Natural killer cell treated with Interleukin-12 subunit alpha and Interleukin-12 subunit beta and Interleukin-15 and Interleukin-18, amount 100 ng/mL, for 72 hours (primary cell): ENCODE measurements around the gene LNPK. TPM values are rescaled to one million over a fixed set of nuclear protein-coding genes. Genes with fewer than 3 reads are reported as not detected.
"Not testable (repeated sequence)": the region's sequence is repeated elsewhere in the genome, so short reads cannot be mapped to it uniquely, and the experiment has no call there.

ENCODE experiments used
- ATAC-seq, 2 donors: fragments of 150-1000 bp; cut with Tn5 transposase in 1 of 2; sonication (Bioruptor Pico), chemical (Tn5 transposase) in 1 of 2; 2 replicates each; pipeline ENCODE4 v1.10.0; 2021
- DNase-seq: peaks from one replicate; pipeline ENCODE4 v3.0.0; 2022; ENCODE audit warnings: low spot score
- H3K27ac Mint-ChIP-seq, 2 donors: 1 replicate in 1 of 2; 2 replicates in 1 of 2; pipeline ENCODE4 v1.8.0; 2022; ENCODE audit warnings: mixed read lengths in 2 of 2, mild to moderate bottlenecking in 1 of 2, moderate library complexity in 1 of 2
- H3K27me3 Mint-ChIP-seq, 2 donors: 1 replicate in 1 of 2; 2 replicates in 1 of 2; pipeline ENCODE4 v1.8.0; 2022; ENCODE audit warnings: mixed read lengths in 2 of 2
- H3K36me3 Mint-ChIP-seq: one replicate; pipeline ENCODE4 v1.8.0; 2022; ENCODE audit warnings: mixed read lengths
- H3K4me1 Mint-ChIP-seq, 2 donors: 1 replicate in 1 of 2; 2 replicates in 1 of 2; pipeline ENCODE4 v1.8.0; 2022; ENCODE audit warnings: low read depth in 2 of 2, mixed read lengths in 2 of 2, mild to moderate bottlenecking in 1 of 2
- H3K4me3 Mint-ChIP-seq: one replicate; pipeline ENCODE4 v1.8.0; 2022; ENCODE audit warnings: mixed read lengths
- H3K9me3 Mint-ChIP-seq: 2 replicates; pipeline ENCODE4 v1.8.0; 2022; ENCODE audit warnings: mixed read lengths
- total RNA-seq, 2 donors: library from RNA; stranded (reverse); gene quantifications; one replicate each; pipeline ENCODE4 v1.2.3, GENCODE V29; 2022

The LNPK gene
- total RNA-seq, 2 donors from 2014 or later = 35.9 to 44.7 TPM

DNA sequence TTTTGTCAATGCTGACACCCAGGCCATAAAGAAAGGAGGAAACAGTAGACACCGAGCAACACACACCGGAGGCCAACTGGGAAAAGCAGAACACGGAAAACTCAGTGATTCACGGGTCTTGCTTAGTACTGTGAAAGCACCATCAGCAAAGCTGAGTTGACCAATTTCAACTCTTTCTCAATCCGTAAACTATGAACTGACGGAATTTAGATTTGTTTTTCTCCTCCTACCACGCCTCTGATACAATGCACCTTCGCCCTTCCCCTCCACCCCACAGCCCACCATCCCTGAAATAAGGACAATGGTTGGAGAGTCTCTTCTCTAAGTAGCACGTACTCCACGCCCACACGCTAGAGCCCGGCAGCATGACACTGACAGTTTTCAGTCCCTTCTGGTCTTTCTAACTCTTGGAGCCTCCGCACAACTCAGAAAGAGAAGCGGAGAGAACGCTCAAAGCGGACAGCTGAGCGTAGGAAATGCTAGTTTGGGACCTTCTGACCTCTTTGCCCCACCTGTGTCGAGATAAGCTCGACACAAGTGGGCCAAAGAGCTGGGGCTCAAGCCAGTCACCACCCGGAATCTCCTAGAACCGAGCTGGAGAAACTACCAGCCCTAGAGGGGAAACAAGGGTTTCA is 669 bp downstream of the LNPK start:
- peak; percentile 53 to 62 for ATAC-seq
- peaks cover 17 to 19% of the 10 kb centered on the region in 2 donors for H3K4me1 Mint-ChIP-seq
- H3K27me3 Mint-ChIP-seq = peaks cover 7 to 17% of the 10 kb centered on the region in 2 donors
- H3K9me3 Mint-ChIP-seq = no peaks in the 10 kb centered on the region
- no peaks in the 10 kb centered on the region for H3K36me3 Mint-ChIP-seq
- no peak for DNase-seq
- H3K27ac Mint-ChIP-seq = peak overlapping the region; percentile 84 to 87
- peak overlapping the region; percentile 95 for H3K4me3 Mint-ChIP-seq

DNA sequence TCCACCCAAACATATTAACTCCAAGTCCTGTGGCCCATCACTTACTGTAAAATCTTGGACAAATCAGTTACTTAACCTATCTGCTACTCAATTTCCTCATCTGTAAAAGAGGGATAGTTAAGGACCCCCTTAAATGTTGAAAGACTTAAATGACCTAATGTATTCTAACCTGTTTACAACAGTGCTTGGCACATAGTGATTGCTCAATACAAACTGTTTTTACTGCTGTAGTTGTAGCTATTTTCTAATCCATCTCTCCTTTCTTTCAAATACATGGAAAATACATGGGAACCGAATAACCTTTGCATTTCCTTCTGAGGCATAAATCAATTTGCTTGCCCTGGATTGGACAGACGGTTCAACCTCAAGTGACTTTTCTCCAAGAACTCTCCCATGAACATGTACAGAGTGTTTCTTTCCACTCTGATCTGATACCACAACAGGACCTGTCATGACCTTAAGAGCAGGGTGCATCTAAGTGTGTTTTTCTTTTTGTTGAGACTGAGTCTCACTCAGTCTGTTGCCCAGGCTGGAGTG is 2.7 kb downstream of the LNPK start:
- Mint-ChIP-seq H3K4me3 (no peak overlapping the region), H3K9me3 (no peaks in the 10 kb centered on the region), H3K4me1 (peaks cover 17 to 19% of the 10 kb centered on the region in 2 donors), H3K36me3 (no peaks in the 10 kb centered on the region), H3K27ac (no peak overlapping the region), H3K27me3 (peaks cover 3 to 6% of the 10 kb centered on the region in 2 donors)
- ATAC-seq (no peak), DNase-seq (no peak)

DNA sequence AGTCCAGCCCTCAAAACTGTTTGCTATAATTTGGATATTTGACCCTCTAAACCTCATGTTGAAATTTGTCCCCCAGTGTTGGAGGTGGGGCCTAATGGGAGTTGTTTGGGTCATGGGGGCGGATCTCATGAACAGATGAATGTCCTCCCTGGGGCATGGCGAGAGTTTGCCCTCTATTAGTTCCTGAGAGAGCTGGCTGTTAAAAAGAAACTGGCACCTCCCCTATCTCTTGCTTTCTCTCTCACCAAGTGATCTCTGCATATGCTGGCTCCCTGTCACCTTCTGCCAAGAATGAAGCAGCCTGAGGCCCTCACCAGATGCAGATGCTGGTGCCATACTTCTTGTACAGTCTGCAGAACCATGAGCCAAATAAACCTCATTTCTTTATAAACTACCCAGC is 12.0 kb downstream of the LNPK start:
- Mint-ChIP-seq H3K4me3 (no peak overlapping the region), H3K36me3 (no peaks in the 10 kb centered on the region), H3K9me3 (no peaks in the 10 kb centered on the region), H3K27me3 (no peaks in the 10 kb centered on the region), H3K27ac (no peak overlapping the region), H3K4me1 (no peaks in the 10 kb centered on the region)
- ATAC-seq (no peak), DNase-seq (no peak)

DNA sequence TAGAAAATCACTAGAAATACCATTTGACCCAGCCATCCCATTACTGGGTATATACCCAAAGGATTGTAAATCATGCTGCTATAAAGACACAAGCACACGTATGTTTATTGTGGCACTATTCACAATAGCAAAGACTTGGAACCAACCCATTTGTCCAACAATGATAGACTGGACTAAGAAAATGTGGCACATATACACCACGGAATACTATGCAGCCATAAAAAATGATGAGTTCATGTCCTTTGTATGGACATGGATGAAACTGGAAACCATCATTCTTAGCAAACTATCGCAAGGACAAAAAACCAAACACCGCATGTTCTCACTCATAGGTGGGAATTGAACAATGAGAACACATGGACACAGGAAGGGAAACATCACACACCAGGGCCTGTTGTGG is 14.9 kb downstream of the LNPK start:
- not testable (repeated sequence) for H3K27ac Mint-ChIP-seq, H3K27me3 Mint-ChIP-seq, H3K4me3 Mint-ChIP-seq, DNase-seq, H3K9me3 Mint-ChIP-seq, H3K36me3 Mint-ChIP-seq, ATAC-seq, H3K4me1 Mint-ChIP-seq

DNA sequence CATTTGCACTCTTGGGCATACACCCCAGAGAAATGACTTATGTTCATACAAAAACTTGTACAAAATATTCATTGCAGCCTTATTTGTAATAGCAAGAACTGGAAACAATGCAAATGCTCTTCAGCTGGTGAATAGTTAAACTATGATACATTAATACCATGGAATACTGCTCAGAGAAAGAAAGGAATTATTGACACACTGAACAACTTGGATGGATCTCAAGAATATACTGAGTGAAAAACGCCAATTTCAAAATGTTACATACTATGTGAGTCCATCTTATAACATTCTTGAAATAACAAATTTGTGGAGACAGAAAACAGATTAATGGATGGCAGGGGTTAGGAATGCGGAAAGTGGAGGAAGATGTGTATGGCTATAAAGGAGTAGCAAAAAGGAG is 17.2 kb downstream of the LNPK start:
- Mint-ChIP-seq H3K27me3 (no peaks in the 10 kb centered on the region), H3K4me3 (no peak overlapping the region), H3K36me3 (peaks cover 5% of the 10 kb centered on the region), H3K27ac (no peak overlapping the region), H3K4me1 (no peaks in the 10 kb centered on the region), H3K9me3 (no peaks in the 10 kb centered on the region)
- ATAC-seq = no peak
- no peak for DNase-seq

DNA sequence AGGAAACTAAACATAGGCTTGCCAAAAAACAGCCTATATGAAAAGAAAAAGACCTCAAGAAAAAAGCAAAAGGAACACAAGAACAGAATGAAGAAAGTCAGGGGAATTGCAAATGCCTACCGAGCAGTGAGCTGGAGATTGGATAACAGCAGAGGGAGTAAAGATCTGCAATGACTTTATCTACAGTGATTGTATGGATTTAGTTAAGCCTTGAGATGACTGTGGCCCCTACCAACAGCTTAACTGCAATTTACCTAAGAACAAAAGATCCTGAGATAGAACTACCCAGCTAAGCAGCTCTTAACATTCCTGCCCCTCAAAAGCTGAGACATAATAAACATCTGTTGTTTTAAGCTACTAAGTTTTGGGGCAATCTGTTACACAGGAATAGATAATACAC is 20.5 kb downstream of the LNPK start:
- no peaks in the 10 kb centered on the region for H3K27me3 Mint-ChIP-seq
- H3K4me1 Mint-ChIP-seq = peaks cover 0 to 8% of the 10 kb centered on the region in 2 donors

DNA sequence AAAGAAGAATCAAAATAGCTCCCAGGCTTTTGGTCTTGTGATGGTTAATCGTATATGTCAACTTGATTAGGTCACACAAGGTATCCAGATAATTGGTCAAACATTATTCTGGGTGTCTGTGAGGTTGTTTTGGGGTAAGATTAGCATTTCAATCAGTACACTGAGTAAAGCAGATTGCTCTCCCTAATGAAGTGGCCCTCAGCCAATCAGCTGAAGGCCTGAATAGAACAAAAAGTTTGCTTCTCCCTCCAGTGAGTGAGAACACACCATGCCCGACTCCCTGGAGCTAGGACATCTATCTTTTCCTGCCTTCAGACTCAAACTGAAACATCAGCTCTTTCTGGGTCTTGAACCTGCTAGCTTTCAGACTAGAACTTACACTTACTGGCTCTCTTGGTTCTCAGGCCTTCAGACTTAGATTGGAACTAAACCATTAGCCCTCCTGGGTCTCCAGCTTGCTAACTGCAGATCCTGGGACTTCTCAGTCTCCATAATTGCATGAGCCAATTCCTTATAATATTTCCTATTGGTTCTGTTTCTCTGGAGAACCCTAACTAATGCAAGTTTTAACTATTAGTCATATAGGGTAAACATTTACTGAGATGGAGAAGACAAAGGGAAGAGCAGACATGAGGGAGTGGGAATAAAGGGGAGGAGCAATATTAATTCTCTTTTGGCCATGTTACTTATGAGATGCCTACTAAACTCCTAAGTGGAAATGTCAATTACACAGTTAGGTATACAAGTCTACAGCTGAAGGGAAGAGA is 25.5 kb downstream of the LNPK start:
- ATAC-seq (no peak), DNase-seq (no peak)
- Mint-ChIP-seq H3K36me3 (peaks cover 29% of the 10 kb centered on the region), H3K27me3 (no peaks in the 10 kb centered on the region), H3K27ac (no peak overlapping the region), H3K9me3 (no peaks in the 10 kb centered on the region), H3K4me3 (no peak overlapping the region), H3K4me1 (peaks cover 0 to 8% of the 10 kb centered on the region in 2 donors)

More for the DNA sequence above, 20.5 kb downstream of the LNPK start:
- Mint-ChIP-seq H3K36me3 (peaks cover 23% of the 10 kb centered on the region), H3K27ac (no peak overlapping the region), H3K4me3 (no peak overlapping the region), H3K9me3 (no peaks in the 10 kb centered on the region)
- ATAC-seq = no peak
- DNase-seq = no peak

DNA sequence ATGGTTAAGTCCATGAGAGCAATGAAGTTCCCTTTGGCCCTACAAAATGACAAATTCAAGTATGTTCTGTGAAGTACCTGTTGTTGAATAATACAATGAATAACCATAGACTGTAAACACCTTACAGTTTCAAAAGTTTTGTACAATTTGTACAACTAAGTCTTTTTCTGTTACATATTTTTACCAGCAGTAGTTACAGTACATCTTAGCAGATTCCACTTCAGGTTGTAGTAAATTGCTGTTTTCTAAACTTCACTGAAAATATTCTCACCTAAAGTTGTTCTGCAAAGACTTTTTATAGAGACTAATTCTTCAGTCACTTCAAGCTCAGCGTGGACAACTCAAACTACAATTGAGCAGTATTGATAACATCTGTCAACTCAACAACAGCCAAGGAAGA is 28.7 kb downstream of the LNPK start:
- Mint-ChIP-seq H3K9me3 (no peaks in the 10 kb centered on the region), H3K4me1 (peaks cover 6 to 8% of the 10 kb centered on the region in 2 donors), H3K36me3 (peaks cover 31% of the 10 kb centered on the region), H3K4me3 (no peak overlapping the region), H3K27ac (no peak overlapping the region), H3K27me3 (no peaks in the 10 kb centered on the region)
- DNase-seq = no peak
- no peak for ATAC-seq

DNA sequence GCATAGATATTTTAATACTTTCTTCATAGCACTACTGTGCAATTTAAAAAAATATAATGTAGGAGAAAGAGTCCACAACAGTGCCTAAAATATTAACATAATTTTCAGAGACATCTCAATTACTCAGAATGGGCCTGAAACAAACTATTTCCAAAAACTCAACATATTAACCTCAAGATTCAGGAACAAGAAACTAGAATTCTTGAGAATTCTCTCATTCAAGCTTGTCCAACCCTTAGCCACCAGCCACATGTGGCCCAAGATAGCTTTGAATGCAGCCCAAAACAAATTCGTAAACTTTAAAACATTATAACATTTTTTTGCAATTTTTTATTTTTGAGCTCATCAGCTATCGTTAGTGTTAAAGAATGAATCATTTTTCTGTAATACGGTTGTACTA is 35.2 kb downstream of the LNPK start:
- Mint-ChIP-seq H3K4me1 (peaks cover 0 to 6% of the 10 kb centered on the region in 2 donors), H3K9me3 (no peaks in the 10 kb centered on the region), H3K36me3 (peaks cover 22% of the 10 kb centered on the region), H3K27ac (no peak overlapping the region), H3K27me3 (no peaks in the 10 kb centered on the region), H3K4me3 (no peak overlapping the region)
- DNase-seq = no peak
- ATAC-seq = no peak

DNA sequence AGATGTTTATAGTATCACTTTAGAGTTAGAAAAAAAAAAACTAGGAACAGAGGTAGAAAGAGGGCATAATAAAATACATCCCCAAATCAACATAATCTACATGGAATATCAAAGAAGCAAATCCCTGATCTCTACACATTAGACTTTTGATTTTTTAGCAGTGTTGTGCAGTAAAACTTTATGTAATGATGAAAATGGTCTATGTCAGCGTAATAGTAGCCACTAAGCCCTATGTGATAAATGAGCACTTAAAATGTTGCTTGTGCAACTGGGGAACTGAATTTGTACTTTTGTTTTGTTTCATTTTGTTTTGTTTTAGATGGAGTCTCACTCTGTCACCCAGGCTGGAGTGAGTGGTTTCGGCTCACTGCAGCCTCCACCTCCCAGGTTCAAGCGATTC is 36.3 kb downstream of the LNPK start:
- no peak overlapping the region for H3K27ac Mint-ChIP-seq
- DNase-seq = no peak
- no peak overlapping the region for H3K4me3 Mint-ChIP-seq
- no peaks in the 10 kb centered on the region for H3K27me3 Mint-ChIP-seq
- no peaks in the 10 kb centered on the region for H3K9me3 Mint-ChIP-seq
- H3K4me1 Mint-ChIP-seq = peaks cover 0 to 6% of the 10 kb centered on the region in 2 donors
- H3K36me3 Mint-ChIP-seq = peaks cover 33% of the 10 kb centered on the region
- ATAC-seq = no peak

DNA sequence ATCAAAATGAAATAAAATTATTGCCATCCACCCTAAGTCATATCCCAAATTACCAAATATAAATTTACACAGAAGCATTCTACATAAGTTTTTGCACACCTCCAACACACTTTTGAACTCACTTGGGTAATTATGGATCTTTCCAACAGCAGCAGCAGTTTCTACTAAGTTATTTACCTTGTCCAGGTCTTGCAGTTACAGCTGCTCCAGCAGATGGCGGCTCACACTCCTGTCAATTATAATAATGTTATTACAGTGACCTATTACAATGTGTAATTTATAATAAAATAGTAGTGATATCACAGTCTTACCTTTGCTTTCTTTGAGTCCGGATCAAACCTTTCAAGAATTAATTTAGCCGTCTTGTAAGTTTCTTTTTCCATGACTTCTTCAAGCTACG is 37.9 kb downstream of the LNPK start:
- H3K27me3 Mint-ChIP-seq = no peaks in the 10 kb centered on the region
- DNase-seq = no peak
- no peak for ATAC-seq
- H3K9me3 Mint-ChIP-seq = no peaks in the 10 kb centered on the region
- H3K4me3 Mint-ChIP-seq = no peak overlapping the region
- peaks cover 4 to 7% of the 10 kb centered on the region in 2 donors for H3K4me1 Mint-ChIP-seq
- no peak overlapping the region for H3K27ac Mint-ChIP-seq
- H3K36me3 Mint-ChIP-seq = peaks cover 33% of the 10 kb centered on the region

DNA sequence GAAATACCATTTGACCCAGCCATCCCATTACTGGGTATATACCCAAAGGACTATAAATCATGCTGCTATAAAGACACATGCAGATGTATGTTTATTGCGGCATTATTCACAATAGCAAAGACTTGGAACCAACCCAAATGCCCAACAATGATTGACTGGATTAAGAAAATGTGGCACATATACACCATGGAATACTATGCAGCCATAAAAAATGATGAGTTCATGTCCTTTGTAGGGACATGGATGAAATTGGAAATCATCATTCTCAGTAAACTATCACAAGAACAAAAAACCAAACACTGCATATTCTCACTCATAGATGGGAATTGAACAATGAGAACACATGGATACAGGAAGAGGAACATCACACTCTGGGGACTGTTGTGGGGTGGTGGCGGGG is 38.9 kb downstream of the LNPK start:
- not testable (repeated sequence) for H3K4me3 Mint-ChIP-seq, H3K27me3 Mint-ChIP-seq, H3K27ac Mint-ChIP-seq, H3K9me3 Mint-ChIP-seq, DNase-seq, ATAC-seq
- Mint-ChIP-seq H3K4me1 (peaks cover 4 to 10% of the 10 kb centered on the region in 2 donors), H3K36me3 (peaks cover 41% of the 10 kb centered on the region)

DNA sequence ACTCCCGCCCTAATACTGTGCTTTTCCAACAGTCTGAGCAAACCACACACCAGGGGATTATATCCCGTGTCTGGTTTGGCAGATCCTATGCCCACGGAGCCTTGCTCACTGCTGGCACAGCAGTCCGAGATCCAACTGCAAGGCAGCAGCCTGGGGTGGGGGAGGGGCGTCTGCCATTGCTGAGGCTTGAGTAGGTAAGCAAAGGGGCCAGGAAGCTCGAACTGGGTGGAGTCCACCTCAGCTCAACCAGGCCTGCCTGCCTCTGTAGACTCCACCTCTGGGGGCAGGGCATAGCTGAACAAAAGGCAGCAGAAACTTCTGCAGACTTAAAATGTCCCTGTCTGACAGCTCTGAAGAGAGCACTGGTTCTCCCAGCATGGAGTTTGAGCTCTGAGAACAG is 44.2 kb downstream of the LNPK start:
- Mint-ChIP-seq H3K4me3 (no peak overlapping the region), H3K27ac (no peak overlapping the region), H3K4me1 (peaks cover 4 to 10% of the 10 kb centered on the region in 2 donors), H3K9me3 (no peaks in the 10 kb centered on the region), H3K36me3 (peaks cover 57% of the 10 kb centered on the region), H3K27me3 (no peaks in the 10 kb centered on the region)
- ATAC-seq (no peak), DNase-seq (no peak)

DNA sequence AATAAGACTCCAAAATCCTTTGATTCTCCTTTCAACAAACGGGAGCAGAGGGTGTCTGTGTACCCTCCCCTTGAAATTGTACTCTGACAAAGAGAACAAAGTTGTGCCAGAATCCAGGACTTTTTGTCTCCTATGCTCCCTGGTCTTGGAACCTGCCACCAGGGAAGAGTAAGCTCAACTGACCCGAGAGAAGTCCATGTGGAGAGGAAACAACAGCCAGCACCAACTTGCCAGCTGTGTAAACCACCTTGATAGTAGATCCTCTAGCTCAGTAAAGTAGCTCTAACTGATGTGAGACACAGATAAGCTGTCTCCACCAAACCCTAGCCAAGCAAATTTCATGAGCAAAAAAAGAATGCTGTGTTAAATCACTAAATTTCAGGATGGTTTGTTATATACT is 46.9 kb downstream of the LNPK start:
- Mint-ChIP-seq H3K9me3 (peaks cover 2% of the 10 kb centered on the region), H3K4me1 (peaks cover 1 to 5% of the 10 kb centered on the region in 2 donors), H3K27me3 (no peaks in the 10 kb centered on the region), H3K27ac (no peak overlapping the region), H3K4me3 (no peak overlapping the region), H3K36me3 (peaks cover 45% of the 10 kb centered on the region)
- DNase-seq = no peak
- no peak for ATAC-seq
